ENCODE measurements around the gene FREM1. TPM values are rescaled to one million over a fixed set of nuclear protein-coding genes. Genes with fewer than 3 reads are reported as not detected.

FREM1 gene
- total and polyA plus RNA-seq, 10 of the 15 experiments (the other 5 are each of a cell fraction or from before 2014, with no cell fraction given): 0.01 to 0.16 (median 0.08) TPM; not detected in 7

GRCh38 chr9:14831661-14832060 is 78.6 kb downstream of the FREM1 start (continued):
- TF ChIP-seq ZNF687 (IDR thresholded peaks at IDR 0.05): no peak

- intact Hi-C loops (cut with micrococcal nuclease; ENCODE audit: unreplicated experiment): no loop called here
- DNase-seq (ENCODE audit: low read depth, low spot score) (no peak), FAIRE-seq (no peak), ATAC-seq (no peak)
- no peaks in the 10 kb centered on the region for H3K4me1 ChIP-seq (ENCODE audit: control insufficient read depth, insufficient read depth, low read length)
- no TSS peak for BruUV-seq (replicated peaks)
- H3K4me3 ChIP-seq: no peak overlapping the region
- H3K9ac ChIP-seq (ENCODE audit: control insufficient read depth, insufficient read depth, low read length): no peak overlapping the region
- no peak overlapping the region for H2AFZ ChIP-seq (ENCODE audit: control insufficient read depth, low read depth, low read length)
- ChIA-PET RAD21 (ENCODE audit: unreplicated experiment) (no interaction called here), CTCF (no interaction called here), SMC1A (ENCODE audit: uncharacterized antibody, unreplicated experiment) (no interaction called here), POLR2A (no interaction called here)
- no peak overlapping the region for H3K4me2 ChIP-seq (ENCODE audit: control insufficient read depth, insufficient read depth)
- in situ Hi-C loops (cut with MboI): no loop called here
- no peaks in the 10 kb centered on the region for H3K27me3 ChIP-seq (replicated peaks in 1 of 2; ENCODE audit: control insufficient read depth in 2 of 2, insufficient read depth in 2 of 2, low read length in 1 of 2)
- H3K79me2 ChIP-seq (ENCODE audit: control insufficient read depth, insufficient read depth, low read length): no peaks in the 10 kb centered on the region
- H3K36me3 ChIP-seq (ENCODE audit: control insufficient read depth in 2 of 2, insufficient read depth in 2 of 2, low read length in 1 of 2): no peaks in the 10 kb centered on the region
- no peak for TF ChIP-seq NFIC (IDR thresholded peaks at IDR 0.05; ENCODE audit: low read depth, low read length)
- H3K27ac ChIP-seq (ENCODE audit: control insufficient read depth, insufficient read depth): no peak overlapping the region
- no peaks in the 10 kb centered on the region for H3K9me3 ChIP-seq (replicated peaks; ENCODE audit: control insufficient read depth, insufficient read depth, low read length)
- H4K20me1 ChIP-seq (ENCODE audit: control insufficient read depth, insufficient read depth): no peaks in the 10 kb centered on the region
- WGBS (ENCODE audit: insufficient coverage, insufficient replicate concordance, low lambda C conversion rate, missing lambda C conversion rate): 21% methylated on average over 6 of the region's 6 CpGs
Measured at GRCh38 chr9:14831074-14831473, 79.2 kb downstream of the FREM1 start.
